Measurements from ENCODE around the gene CPT2.

The CPT2 gene

DNA sequence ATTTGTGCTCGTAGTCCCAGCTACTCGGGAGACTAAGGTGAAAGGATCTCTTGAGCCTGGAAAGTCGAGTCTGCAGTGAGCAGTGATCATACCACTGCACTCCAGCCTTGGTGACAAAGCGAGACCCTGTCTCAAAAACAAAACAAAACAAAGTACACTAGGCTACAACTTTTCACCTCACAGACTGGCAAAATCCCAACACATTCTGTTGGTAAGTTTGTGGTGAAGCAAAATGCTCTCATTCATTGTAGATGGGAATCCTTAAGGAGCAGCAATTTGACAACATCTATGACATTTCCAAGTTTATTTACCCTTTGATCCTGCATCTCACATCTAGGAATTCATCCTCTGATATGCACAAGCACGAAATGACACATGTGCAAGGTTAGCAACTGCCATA, 34.0 kb upstream of the CPT2 start:
- no peaks in the 10 kb centered on the region for H3K27me3 ChIP-seq (ENCODE audit: control insufficient read depth in 5 of 5, insufficient read depth in 4 of 5, low read length in 5 of 5)
- H3K9ac ChIP-seq (ENCODE audit: low read length in 5 of 5), result no peak overlapping the region
- H3K9me3 ChIP-seq (ENCODE audit: control insufficient read depth in 5 of 5, low read length in 5 of 5), result no peaks in the 10 kb centered on the region
- H3K4me1 ChIP-seq (ENCODE audit: control insufficient read depth in 5 of 5, insufficient read depth in 5 of 5, low read length in 5 of 5), result peaks cover 0 to 7% (median 4%) of the 10 kb centered on the region in 5 donors
- no peak overlapping the region for H3K4me3 ChIP-seq (ENCODE audit: low read depth in 1 of 5, low read length in 5 of 5)
- no peak overlapping the region for H3K27ac ChIP-seq (ENCODE audit: low read depth, low read length)
- no peaks in the 10 kb centered on the region for H3K36me3 ChIP-seq (ENCODE audit: control insufficient read depth in 5 of 5, insufficient read depth in 5 of 5, low read length in 5 of 5)

DNA sequence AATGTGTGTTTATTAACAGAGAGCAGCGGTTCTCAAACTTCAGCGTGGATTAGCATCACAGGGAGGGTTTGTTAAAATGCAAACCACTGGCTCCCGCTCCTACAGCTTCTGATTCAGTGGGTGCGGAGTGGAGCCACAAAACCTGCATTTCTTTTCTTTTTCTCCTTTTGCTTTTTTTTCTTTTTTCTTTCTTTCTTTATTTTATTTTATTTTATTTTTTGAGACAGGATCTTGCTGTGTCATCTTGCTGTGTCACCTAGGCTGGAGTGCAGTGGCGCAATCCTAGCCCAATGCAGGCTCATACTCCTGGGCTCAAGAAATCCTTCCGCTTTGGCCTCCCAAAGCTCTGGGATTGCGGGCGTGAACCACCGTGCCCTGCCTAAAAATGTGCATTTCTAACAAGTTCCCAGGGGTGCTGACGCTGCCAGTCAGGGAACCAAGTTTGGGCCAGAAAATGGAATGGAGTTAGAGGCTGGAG, 33.3 kb upstream of the CPT2 start:
- Histone ChIP-seq H3K27ac (ENCODE audit: low read depth, low read length) (no peak overlapping the region), H3K4me3 (ENCODE audit: low read depth in 1 of 5, low read length in 5 of 5) (no peak overlapping the region), H3K9me3 (ENCODE audit: control insufficient read depth in 5 of 5, low read length in 5 of 5) (no peaks in the 10 kb centered on the region), H3K9ac (ENCODE audit: low read length in 5 of 5) (no peak overlapping the region), H3K36me3 (ENCODE audit: control insufficient read depth in 5 of 5, insufficient read depth in 5 of 5, low read length in 5 of 5) (no peaks in the 10 kb centered on the region), H3K4me1 (ENCODE audit: control insufficient read depth in 5 of 5, insufficient read depth in 5 of 5, low read length in 5 of 5) (peaks cover 0 to 7% (median 4%) of the 10 kb centered on the region in 5 donors), H3K27me3 (ENCODE audit: control insufficient read depth in 5 of 5, insufficient read depth in 4 of 5, low read length in 5 of 5) (no peaks in the 10 kb centered on the region)

DNA sequence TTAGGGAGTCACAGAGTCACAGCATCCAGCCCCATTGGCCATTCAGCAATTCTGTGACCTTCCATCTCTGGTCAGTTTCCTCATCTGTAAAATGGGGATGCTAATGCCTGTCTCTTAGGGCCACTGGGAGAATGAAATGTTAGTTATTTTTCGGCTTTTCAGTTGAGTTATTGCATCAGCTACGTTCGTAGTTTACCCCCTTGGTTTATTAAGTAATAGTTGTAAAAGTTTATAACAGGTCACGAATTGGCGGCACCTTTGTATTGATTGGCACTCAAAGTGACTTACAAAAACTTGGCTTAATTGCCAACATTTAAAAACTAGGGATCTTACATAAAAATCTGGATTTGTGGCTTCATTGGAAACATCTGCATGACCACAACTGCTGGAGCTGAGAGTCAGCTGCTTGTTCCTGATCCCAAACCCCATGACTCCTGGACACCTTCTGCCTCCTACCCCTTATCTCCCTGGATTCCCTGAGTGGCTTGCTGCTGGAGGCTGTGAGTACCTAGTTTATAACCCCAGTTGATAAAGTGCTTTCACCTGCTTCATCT, 31.1 kb upstream of the CPT2 start:
- Histone ChIP-seq H3K36me3 (ENCODE audit: control insufficient read depth in 5 of 5, insufficient read depth in 5 of 5, low read length in 5 of 5) (no peaks in the 10 kb centered on the region), H3K4me1 (ENCODE audit: control insufficient read depth in 5 of 5, insufficient read depth in 5 of 5, low read length in 5 of 5) (peaks cover 0 to 7% (median 4%) of the 10 kb centered on the region in 5 donors), H3K27ac (ENCODE audit: low read depth, low read length) (no peak overlapping the region), H3K9me3 (ENCODE audit: control insufficient read depth in 5 of 5, low read length in 5 of 5) (no peaks in the 10 kb centered on the region), H3K27me3 (ENCODE audit: control insufficient read depth in 5 of 5, insufficient read depth in 4 of 5, low read length in 5 of 5) (no peaks in the 10 kb centered on the region), H3K9ac (ENCODE audit: low read length in 5 of 5) (no peak overlapping the region), H3K4me3 (ENCODE audit: low read depth in 1 of 5, low read length in 5 of 5) (no peak overlapping the region)

DNA sequence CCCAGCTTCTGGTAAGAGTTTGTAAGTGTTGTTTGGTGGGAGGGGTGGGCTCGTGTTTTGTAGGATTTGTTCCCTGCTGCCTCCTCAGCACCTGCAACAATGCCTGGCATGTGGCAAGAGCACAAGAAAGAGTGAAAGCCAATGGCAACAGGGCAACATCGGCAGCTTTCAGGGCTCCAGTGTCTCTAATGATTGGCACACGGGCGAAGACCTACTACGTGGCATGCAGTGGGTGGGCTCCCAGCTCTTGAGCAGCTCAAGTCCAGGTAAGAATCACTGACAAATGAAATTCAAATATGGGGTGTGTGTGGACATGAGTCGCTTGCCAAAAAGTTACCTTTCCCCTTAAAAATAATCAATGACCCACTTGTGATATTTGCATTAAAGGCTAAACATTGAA, 30.3 kb upstream of the CPT2 start:
- H3K4me1 ChIP-seq (ENCODE audit: control insufficient read depth in 5 of 5, insufficient read depth in 5 of 5, low read length in 5 of 5), result peaks cover 0 to 7% (median 4%) of the 10 kb centered on the region in 5 donors
- no peaks in the 10 kb centered on the region for H3K36me3 ChIP-seq (ENCODE audit: control insufficient read depth in 5 of 5, insufficient read depth in 5 of 5, low read length in 5 of 5)
- no peak overlapping the region for H3K4me3 ChIP-seq (ENCODE audit: low read depth in 1 of 5, low read length in 5 of 5)
- no peaks in the 10 kb centered on the region for H3K27me3 ChIP-seq (ENCODE audit: control insufficient read depth in 5 of 5, insufficient read depth in 4 of 5, low read length in 5 of 5)
- no peaks in the 10 kb centered on the region for H3K9me3 ChIP-seq (ENCODE audit: control insufficient read depth in 5 of 5, low read length in 5 of 5)
- H3K27ac ChIP-seq (ENCODE audit: low read depth, low read length), result no peak overlapping the region
- no peak overlapping the region for H3K9ac ChIP-seq (ENCODE audit: low read length in 5 of 5)

DNA sequence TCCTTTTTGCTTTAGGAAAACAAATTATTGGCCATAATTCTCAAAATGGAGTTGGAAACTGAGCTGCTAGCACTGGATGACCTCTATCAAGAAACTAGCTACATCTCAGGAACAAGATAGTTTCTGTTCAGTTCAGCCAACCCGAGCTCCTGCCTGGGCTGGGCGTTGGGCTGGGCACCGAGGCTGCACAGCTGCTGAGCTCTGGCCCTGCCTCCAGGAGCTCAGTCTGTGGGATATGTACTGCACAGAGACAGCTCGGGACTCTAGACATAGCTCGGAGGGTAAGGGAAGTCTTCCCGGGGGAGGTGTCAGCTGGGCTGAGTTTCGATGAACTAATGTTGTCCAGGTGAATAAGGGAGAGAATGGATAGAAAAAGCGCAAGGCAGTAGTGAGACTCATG, 29.7 kb upstream of the CPT2 start:
- Histone ChIP-seq H3K4me1 (ENCODE audit: control insufficient read depth in 5 of 5, insufficient read depth in 5 of 5, low read length in 5 of 5) (peaks cover 0 to 7% (median 4%) of the 10 kb centered on the region in 5 donors), H3K27me3 (ENCODE audit: control insufficient read depth in 5 of 5, insufficient read depth in 4 of 5, low read length in 5 of 5) (no peaks in the 10 kb centered on the region), H3K4me3 (ENCODE audit: low read depth in 1 of 5, low read length in 5 of 5) (no peak overlapping the region), H3K27ac (ENCODE audit: low read depth, low read length) (no peak overlapping the region), H3K9me3 (ENCODE audit: control insufficient read depth in 5 of 5, low read length in 5 of 5) (no peaks in the 10 kb centered on the region), H3K9ac (ENCODE audit: low read length in 5 of 5) (no peak overlapping the region), H3K36me3 (ENCODE audit: control insufficient read depth in 5 of 5, insufficient read depth in 5 of 5, low read length in 5 of 5) (no peaks in the 10 kb centered on the region)

DNA sequence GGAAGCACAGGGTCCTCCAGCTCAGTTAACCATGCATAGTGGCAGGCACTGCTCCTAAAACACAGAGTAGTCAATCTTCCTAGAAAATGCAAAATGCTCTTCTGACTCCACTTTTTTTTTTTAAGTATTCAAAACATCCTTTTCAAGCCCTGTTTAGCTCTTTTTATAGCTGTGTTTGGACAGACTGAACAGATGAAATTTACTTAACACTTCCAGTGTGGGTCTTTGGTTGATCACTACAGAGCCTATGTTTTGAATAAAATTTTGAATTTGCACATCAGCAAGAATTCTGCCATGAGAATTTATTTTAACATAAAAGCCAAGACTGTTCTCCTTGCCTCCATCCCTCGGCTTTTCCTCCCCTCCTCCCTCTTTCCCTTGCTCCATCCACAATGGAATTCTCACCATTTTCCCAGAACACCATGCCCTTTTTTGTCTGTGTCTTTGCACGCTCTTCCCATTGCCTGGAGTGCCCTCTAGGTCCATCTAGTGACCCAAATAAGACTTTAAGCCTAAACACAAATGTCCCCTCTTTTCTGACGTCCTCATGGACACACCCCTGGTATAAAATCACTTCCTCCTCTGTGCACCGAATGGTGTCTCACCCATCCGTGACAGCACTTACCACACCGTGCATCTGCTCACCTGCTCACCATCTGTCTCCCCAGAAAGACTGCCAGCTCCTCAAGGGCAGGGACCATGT, 24.0 kb upstream of the CPT2 start:
- Histone ChIP-seq H3K36me3 (ENCODE audit: control insufficient read depth in 5 of 5, insufficient read depth in 5 of 5, low read length in 5 of 5) (no peaks in the 10 kb centered on the region), H3K4me3 (ENCODE audit: low read depth in 1 of 5, low read length in 5 of 5) (no peak overlapping the region), H3K27ac (ENCODE audit: low read depth, low read length) (no peak overlapping the region), H3K4me1 (ENCODE audit: control insufficient read depth in 5 of 5, insufficient read depth in 5 of 5, low read length in 5 of 5) (peaks cover 0 to 27% (median 16%) of the 10 kb centered on the region in 5 donors), H3K9me3 (ENCODE audit: control insufficient read depth in 5 of 5, low read length in 5 of 5) (no peaks in the 10 kb centered on the region), H3K27me3 (ENCODE audit: control insufficient read depth in 5 of 5, insufficient read depth in 4 of 5, low read length in 5 of 5) (peaks cover 0 to 4% (median 0%) of the 10 kb centered on the region in 5 donors), H3K9ac (ENCODE audit: low read length in 5 of 5) (no peak overlapping the region)

DNA sequence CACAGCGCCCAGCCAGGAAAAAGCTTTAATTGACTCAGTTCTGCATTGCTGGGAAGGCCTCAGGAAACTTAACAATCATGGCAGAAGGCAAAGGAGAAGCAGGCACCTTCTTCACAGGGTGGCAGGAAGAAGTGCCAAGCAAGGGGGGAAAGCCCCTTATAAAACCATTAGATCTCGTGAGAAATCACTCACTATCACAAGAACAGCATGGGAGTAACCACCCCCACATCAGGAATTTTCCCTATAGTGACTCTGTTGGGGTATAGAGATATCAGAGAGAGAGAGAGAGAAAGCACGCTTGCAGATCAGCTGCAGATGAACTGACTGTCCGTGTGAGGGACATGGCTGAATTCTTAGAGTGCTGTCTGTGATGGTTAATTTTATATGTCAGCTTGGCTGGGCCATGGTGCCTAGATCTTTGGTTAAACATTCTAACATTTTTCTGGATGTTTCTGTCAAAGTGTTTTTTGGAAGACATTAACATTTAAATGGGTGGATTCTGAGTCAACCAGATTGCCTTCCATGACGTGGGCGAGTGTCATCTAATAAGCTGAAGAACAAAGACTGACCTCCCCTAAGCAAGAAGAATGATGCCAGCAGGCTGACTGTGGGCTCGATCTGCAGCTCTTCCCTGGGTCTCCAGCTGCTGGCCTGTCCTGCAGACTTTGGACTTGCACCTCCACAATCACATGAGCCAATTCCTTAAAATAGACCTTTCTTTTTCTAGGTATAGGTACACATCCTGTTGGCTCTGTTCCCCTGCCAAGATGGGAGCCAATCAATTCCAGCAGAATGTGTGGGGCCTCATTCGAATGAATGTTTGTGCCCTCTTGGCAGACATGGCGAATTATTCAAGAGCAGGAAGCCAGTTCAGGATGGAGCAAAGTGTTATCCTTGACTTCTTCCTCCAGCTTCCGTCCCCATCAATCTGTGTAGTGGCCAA, 21.4 kb upstream of the CPT2 start:
- no peaks in the 10 kb centered on the region for H3K36me3 ChIP-seq (ENCODE audit: control insufficient read depth in 5 of 5, insufficient read depth in 5 of 5, low read length in 5 of 5)
- H3K9me3 ChIP-seq (ENCODE audit: control insufficient read depth in 5 of 5, low read length in 5 of 5), result no peaks in the 10 kb centered on the region
- H3K9ac ChIP-seq (ENCODE audit: low read length in 5 of 5), result no peak overlapping the region
- H3K27ac ChIP-seq (ENCODE audit: low read depth, low read length), result no peak overlapping the region
- H3K4me3 ChIP-seq (ENCODE audit: low read depth in 1 of 5, low read length in 5 of 5), result no peak overlapping the region
- peaks cover 0 to 4% (median 0%) of the 10 kb centered on the region in 5 donors for H3K27me3 ChIP-seq (ENCODE audit: control insufficient read depth in 5 of 5, insufficient read depth in 4 of 5, low read length in 5 of 5)
- H3K4me1 ChIP-seq (ENCODE audit: control insufficient read depth in 5 of 5, insufficient read depth in 5 of 5, low read length in 5 of 5), result peaks cover 0 to 27% (median 16%) of the 10 kb centered on the region in 5 donors

DNA sequence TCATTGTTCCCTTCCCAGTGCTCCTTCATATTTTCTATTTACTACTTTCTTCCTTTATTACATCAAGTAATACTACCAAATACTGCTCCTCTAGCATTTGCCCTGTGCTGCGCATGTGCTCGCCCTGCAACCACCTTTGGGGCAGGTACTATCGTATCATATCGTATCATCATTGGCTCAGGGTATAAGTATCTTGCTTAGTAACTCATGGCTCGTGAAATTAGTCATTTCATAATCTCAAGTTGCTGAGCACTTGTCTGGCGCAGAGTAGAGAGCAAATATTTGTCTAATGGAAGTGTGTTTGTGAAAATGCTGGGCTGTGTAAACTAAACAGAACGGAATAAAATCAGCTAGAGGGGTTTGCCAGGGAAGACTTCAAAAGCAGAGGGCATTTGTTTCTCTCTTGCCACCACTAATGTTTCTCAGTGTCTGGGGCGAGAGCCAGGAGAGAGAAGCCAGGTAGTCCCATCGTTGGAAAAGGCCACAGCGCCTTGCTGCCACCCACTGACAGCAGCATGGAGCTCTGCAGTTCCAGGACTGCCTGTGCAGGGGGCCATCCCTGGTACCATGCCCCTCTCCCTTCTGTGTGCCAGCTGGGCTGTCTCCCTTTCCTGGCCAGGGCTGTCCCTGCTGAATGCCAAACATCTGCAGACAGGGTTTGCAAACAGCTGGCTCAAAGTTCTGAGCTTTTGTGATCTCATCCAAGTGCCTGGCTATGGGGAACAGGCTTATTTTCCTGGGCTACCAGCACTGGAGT, 20.0 kb upstream of the CPT2 start:
- Histone ChIP-seq H3K9me3 (ENCODE audit: control insufficient read depth in 5 of 5, low read length in 5 of 5) (no peaks in the 10 kb centered on the region), H3K4me3 (ENCODE audit: low read depth in 1 of 5, low read length in 5 of 5) (no peak overlapping the region), H3K27ac (ENCODE audit: low read depth, low read length) (no peak overlapping the region), H3K9ac (ENCODE audit: low read length in 5 of 5) (no peak overlapping the region), H3K4me1 (ENCODE audit: control insufficient read depth in 5 of 5, insufficient read depth in 5 of 5, low read length in 5 of 5) (peaks cover 0 to 27% (median 16%) of the 10 kb centered on the region in 5 donors), H3K36me3 (ENCODE audit: control insufficient read depth in 5 of 5, insufficient read depth in 5 of 5, low read length in 5 of 5) (no peaks in the 10 kb centered on the region), H3K27me3 (ENCODE audit: control insufficient read depth in 5 of 5, insufficient read depth in 4 of 5, low read length in 5 of 5) (peaks cover 0 to 4% (median 0%) of the 10 kb centered on the region in 5 donors)

DNA sequence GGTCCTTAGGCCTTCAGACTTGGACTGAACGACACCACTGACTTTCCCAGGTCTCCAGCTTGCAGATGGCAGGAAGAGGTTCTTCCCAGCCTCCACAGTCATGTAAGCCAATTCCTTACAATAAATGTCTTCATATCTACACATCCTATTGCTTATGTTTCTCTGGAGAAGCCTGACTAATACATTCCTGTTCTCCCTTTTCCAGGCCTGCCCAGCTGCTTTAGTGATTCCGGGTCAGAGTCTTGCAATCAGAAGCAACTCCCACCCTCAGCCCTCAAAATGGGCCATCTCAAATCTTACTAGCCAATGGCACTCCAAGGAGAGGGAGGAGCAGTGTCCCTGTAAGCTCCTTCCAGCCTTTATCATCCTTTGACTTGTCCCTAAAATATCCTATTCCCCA, 16.4 kb upstream of the CPT2 start:
- no peak overlapping the region for H3K27ac ChIP-seq (ENCODE audit: low read depth, low read length)
- no peaks in the 10 kb centered on the region for H3K36me3 ChIP-seq (ENCODE audit: control insufficient read depth in 5 of 5, insufficient read depth in 5 of 5, low read length in 5 of 5)
- H3K9me3 ChIP-seq (ENCODE audit: control insufficient read depth in 5 of 5, low read length in 5 of 5), result peaks cover 0 to 3% (median 0%) of the 10 kb centered on the region in 5 donors
- no peaks in the 10 kb centered on the region for H3K27me3 ChIP-seq (ENCODE audit: control insufficient read depth in 5 of 5, insufficient read depth in 4 of 5, low read length in 5 of 5)
- H3K4me1 ChIP-seq (ENCODE audit: control insufficient read depth in 5 of 5, insufficient read depth in 5 of 5, low read length in 5 of 5), result peaks cover 5 to 39% (median 34%) of the 10 kb centered on the region in 5 donors
- H3K4me3 ChIP-seq (ENCODE audit: low read depth in 1 of 5, low read length in 5 of 5), result no peak overlapping the region
- no peak overlapping the region for H3K9ac ChIP-seq (ENCODE audit: low read length in 5 of 5)
